GM21825 (cell line): ENCODE measurements around the gene NAT14.

ENCODE experiments used
- ATAC-seq: cut with Tn5 transposase; IDR thresholded peaks from one replicate; pipeline ENCODE4 v1.9.1; 2021; ENCODE audit warnings: mild to moderate bottlenecking, moderate library complexity; ENCODE audit not compliant: unreplicated experiment

Gene NAT14

GRCh38 chr19:55467236-55468053 is 17.5 kb upstream of the NAT14 start:
- peak; percentile 50 for ATAC-seq

GRCh38 chr19:55468054-55468393 is 17.0 kb upstream of the NAT14 start:
- ATAC-seq = no peak

GRCh38 chr19:55471266-55471665 is 13.7 kb upstream of the NAT14 start:
- no peak for ATAC-seq

- ATAC-seq = no peak
Measured at GRCh38 chr19:55472463-55472862, 12.5 kb upstream of the NAT14 start.

- no peak for ATAC-seq
Measured at GRCh38 chr19:55473225-55474012, 11.6 kb upstream of the NAT14 start.

GRCh38 chr19:55474269-55475265 is 10.4 kb upstream of the NAT14 start:
- ATAC-seq = no peak

- peak; percentile 83 for ATAC-seq
Measured at GRCh38 chr19:55476100-55476775, 8.8 kb upstream of the NAT14 start, which contains the start of gene ZNF628. ZNF628 (plus strand) TSS chr19:55476617; CDS start chr19:55479911, 3,294 bp downstream.

- ATAC-seq = no peak
Measured at GRCh38 chr19:55477905-55478304, 7.1 kb upstream of the NAT14 start.

GRCh38 chr19:55478364-55478763 is 6.6 kb upstream of the NAT14 start:
- no peak for ATAC-seq

GRCh38 chr19:55479045-55479444 is 5.9 kb upstream of the NAT14 start:
- ATAC-seq = no peak

- ATAC-seq = no peak
Measured at GRCh38 chr19:55479451-55480230, 5.3 kb upstream of the NAT14 start.

GRCh38 chr19:55481148-55481793 is 3.7 kb upstream of the NAT14 start:
- ATAC-seq = no peak

- ATAC-seq = no peak
Measured at GRCh38 chr19:55481794-55482155, 3.2 kb upstream of the NAT14 start.

- no peak for ATAC-seq
Measured at GRCh38 chr19:55482156-55482961, 2.6 kb upstream of the NAT14 start.

GRCh38 chr19:55482967-55483705 is 1.9 kb upstream of the NAT14 start:
- ATAC-seq = no peak

GRCh38 chr19:55483706-55484592 is 1.0 kb upstream of the NAT14 start:
- ATAC-seq = no peak
